IPS DF 19.7 (cell line): ENCODE measurements around the gene OLR1.
"Not testable (repeated sequence)": the region's sequence is repeated elsewhere in the genome, so short reads cannot be mapped to it uniquely, and the experiment has no call there.

Experiments used
- DNase-seq: peaks from one replicate; pipeline ENCODE4 v3.0.0-alpha.2; 2013; ENCODE audit warnings: low read depth, low spot score

OLR1 gene

DNA sequence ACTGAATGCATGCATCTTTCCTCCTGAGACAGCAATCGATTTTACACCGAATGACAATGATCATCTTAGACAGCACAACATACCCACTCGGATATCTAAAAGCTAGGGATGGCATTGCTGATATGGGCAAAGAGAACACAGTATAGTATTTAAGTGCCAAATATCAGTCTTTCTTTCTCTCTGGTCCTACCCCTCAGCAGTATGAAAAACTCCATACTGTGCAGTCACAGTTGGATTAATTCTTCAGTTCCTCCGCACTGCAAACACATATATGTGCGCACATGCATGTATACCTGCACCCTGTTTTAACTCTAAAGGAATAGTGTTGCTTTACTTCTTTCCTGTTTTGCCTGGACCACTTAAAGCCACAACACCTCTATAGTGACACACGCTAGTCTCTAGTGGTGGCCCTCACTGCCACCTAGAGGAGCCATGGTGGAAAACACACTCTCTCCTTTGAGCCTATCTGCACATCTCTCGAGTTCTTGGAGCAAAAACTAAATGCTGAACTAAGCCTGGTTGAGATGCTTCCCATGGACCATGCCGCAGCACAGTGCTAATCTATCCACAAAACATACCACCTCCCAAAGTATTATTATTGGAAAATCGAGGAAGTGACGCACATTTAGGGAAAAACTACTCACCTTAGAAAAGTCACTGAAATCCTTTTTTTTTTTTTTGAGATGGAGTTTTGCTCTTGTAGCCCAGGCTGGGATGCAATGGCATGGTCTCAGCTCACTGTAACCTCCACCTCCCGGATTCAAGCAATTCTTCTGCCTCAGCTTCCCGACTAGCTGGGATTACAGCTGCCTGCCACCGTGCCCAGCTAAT is 18.8 kb upstream of the OLR1 start:
- peak; percentile 54 for DNase-seq

- DNase-seq: no peak
These were observed 17.7 kb upstream of the OLR1 start for GRCh38 chr12:10189653-10190052.

- not testable (repeated sequence) for DNase-seq
These were observed 15.0 kb upstream of the OLR1 start for GRCh38 chr12:10186958-10187357.

- no peak for DNase-seq
These were observed 14.4 kb upstream of the OLR1 start for GRCh38 chr12:10186299-10186698.

- no peak for DNase-seq
These were observed 12.4 kb upstream of the OLR1 start for GRCh38 chr12:10184261-10184843.

GRCh38 chr12:10182354-10183049 is 10.6 kb upstream of the OLR1 start:
- DNase-seq: no peak

DNA sequence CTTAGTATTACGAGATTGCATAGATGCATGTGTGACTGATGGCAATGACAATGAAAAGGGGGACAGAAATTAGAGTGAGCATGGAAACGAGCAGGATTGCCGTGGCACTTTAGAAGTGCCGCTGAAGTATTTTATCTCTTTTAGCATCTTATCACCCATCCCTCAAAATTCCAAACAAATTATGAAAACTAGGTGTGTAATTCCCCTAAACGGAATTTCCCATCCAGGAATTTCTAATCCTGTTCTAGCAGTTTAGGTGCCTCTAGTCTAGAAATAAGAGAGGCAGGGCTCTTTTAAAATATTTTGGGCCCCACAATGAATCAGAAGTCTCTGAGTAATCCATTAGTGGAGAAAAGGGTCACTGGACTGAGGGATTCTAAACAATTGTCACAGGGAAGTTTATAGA is 7.8 kb upstream of the OLR1 start:
- no peak for DNase-seq

DNA sequence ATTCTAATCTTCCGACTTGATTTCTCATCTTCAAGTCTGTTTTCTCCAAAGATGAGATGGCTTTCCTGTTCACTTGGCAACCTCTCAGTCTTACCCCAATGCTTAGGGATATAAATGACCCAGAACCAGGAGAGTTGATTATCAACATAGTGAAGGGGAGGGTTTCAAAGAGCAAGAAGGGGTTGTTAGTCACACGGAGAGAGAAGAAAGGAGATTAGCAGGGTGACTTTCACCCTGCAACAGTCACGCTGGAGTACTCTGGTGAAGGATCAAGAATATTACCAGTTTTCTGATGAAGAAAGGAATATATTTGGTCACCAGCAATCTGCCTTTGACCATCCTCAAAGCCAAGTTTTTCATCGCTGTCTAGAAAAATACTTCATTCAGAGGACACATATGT is 6.9 kb upstream of the OLR1 start, which contains the start of gene TMEM52B:
Gene TMEM52B, plus strand, starts transcription at position 212 of the 400 bp plus-strand sequence. CDS start 543 bp downstream, outside the sequence.
- no peak for DNase-seq

DNA sequence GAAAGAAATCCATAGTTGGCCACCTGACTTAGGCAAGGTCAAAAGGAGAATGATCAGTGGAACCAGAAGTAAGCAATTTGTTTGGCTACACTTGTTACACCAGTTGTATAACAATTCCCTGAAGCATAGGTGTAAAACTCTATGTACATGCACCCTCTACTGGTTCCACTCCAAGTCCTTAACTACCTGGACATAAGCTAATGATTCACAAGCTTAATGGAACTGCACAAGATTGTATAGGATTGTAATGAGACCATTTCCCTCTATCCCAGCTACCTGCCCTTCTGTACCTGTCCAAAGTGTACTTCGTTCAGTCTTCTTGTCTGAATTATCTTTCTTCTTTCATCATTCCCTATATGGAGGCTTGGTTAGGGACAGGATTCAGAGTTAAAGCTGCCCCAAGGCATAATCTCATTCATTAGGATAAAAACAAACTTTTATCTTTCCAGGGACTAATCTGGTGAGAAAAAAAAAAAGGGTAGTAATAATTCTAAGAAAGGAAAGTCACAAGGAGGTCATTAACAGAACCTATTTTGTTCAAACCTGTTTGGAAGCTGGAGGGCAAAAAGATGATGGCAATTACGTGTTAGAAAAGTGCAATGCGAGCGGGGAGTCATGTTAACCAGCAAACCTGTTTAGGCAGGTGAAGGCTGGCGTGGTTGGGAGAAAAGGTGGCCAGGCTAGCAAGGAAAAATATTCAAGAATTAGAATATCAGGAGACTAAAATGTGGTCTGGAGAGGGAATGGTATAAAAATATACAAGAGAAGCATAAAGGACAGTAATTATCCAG is 4.1 kb upstream of the OLR1 start:
- no peak for DNase-seq

- no peak for DNase-seq
These were observed 3.2 kb upstream of the OLR1 start for GRCh38 chr12:10174986-10175614.

DNA sequence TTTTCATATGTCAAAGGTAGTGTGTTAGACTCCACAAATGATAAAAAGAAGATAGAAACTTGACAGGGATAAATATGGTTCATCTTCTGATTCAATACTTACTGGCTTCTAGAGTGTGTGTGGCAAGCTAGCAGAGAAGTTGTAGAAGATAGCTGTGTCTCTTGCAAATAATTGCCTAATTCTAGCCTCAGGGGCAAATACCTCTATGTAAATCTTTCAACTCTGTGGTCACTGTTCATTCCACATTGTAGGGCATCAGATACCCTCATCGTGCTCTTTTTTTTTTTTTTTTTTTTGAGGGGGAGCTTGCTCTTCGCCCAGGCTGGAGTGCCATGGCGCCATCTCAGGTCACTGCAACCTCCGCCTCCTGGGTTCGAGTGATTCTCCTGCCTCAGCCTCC is 1.7 kb downstream of the OLR1 start:
- DNase-seq: no peak

- no peak for DNase-seq
These were observed 2.8 kb downstream of the OLR1 start for GRCh38 chr12:10169104-10169503.

- no peak for DNase-seq
These were observed 4.3 kb downstream of the OLR1 start for GRCh38 chr12:10167599-10167998.

DNA sequence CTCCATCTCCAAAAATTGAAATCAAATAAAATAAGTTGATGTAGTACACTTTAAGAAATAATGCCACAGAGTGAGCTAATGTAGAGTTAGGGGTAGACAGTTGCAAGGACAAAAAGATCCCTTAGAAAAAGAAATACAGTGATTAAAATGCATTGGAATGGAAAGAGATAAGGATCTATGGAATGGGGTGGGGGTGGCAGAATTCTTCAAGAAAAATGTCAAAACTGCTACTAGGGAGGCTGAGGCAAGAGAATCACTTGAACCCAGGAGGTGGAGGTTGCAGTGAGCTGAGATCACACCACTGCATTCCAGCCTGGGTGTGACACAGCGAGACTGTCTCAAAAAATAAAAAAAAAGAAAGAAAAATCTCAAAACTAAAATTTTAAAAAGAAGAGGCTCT is 6.5 kb downstream of the OLR1 start:
- no peak for DNase-seq

GRCh38 chr12:10163084-10163483 is 8.8 kb downstream of the OLR1 start:
- DNase-seq: no peak

DNA sequence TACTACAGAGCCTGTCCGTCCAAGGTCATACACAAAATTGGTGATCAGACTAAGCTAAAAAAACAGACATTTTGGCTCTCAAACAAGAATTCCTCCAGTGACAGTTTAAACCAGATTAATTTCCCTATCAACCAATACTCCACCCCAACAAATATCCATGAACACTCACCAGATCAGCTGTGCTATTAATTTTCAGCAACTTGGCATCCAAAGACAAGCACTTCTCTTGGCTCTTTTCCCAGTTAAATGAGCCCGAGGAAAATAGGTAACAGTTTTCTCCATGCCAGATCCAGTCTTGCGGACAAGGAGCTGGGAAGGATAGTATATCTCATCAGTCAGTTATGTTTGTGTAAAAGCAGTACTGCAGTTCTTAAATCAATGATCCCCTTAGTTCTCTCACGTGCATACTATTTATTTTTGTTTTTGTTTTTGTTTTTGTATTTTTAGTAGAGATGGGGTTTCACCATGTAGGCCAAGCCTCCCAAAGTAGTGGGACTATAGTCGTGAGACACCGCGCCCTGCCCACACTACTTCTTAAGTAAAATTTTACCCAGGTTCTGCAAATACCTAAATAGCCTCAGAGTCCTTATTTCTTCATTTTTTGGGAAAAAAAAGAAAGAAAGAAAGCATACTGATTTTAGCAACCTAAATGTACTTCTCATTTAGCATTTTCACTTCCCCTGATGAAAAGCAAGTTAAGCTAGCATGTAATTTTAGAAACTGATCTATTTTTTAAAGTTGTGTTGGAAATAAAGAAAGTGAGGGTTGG is 11.1 kb downstream of the OLR1 start:
- DNase-seq: no peak

- DNase-seq: no peak
These were observed 12.7 kb downstream of the OLR1 start for GRCh38 chr12:10159280-10159679.

DNA sequence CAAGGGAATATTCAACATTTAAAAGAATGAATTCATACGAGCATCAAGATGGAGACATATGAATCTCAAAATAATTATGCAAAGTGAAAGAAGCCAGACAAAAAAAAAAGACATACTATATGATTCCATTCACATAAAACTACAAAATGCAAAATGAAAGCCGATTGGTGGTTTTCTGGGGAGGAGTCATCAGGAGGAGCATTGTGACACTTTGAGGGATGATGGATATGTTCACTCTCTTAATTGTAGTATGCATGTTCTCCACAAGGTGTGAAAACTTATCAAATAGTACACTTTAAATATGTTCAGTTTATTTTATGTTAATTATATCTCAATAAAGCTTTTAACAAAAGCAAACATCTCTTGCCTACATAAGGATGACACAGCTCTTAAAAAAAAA is 13.5 kb downstream of the OLR1 start:
- no peak for DNase-seq

DNA sequence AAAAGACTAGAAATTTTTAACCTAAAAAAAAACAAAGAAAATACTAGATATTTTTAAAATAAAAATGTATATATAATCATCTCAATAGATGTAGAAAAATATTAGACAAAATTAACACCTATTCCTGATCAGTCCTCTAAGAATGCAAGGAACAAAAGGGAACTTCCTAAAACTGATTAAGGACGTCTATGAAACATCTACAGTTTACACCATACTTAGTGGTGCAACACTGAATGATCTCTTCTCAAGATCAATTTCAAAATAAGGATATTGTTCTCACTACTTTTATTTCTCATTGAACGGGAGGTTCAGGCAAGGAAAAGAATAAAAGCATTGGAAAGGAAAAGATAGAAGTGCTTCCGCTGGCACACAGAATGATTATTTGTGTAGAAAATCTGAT is 16.0 kb downstream of the OLR1 start:
- no peak for DNase-seq

DNA sequence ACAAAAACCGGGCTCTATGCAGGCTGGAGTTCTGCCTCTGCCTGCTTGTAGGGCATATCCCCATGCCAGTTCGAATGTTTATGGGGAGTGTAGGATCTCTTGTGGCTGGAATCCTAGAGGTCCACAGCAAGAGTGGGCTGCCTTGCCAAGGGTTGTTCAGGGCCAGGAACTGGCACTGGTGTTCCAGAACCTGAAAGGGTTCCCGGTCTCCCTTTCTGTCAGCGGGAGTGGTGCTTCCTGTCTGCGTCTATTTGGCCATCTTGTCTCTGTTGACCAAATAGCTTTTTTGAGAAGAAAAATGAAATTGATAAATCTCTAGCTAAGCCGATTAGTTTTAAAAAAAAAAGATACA is 17.8 kb downstream of the OLR1 start:
- DNase-seq: no peak
